Neural progenitor cell (in vitro differentiated cells): Measurements from ENCODE around the gene GALP. TPM values are rescaled to one million over a fixed set of nuclear protein-coding genes. Genes with fewer than 3 reads are reported as not detected.

ENCODE experiments used
- DNase-seq: peaks from one replicate; pipeline ENCODE4 v3.0.0-alpha.2; 2016; ENCODE audit warnings: low spot score
- H2AFZ ChIP-seq: fragments of 200-600 bp; sonication (generic); replicated peaks from 2 replicates; pipeline ENCODE4 v1.6.1; 2016; ENCODE audit warnings: antibody characterized with exemption
- H3F3A ChIP-seq: fragments of 200-600 bp; sonication (generic); 2 replicates; pipeline ENCODE4 v1.6.1; 2016; ENCODE audit warnings: antibody characterized with exemption, low read depth
- H3K27ac ChIP-seq: fragments of 200-600 bp; sonication (generic); 2 replicates; pipeline ENCODE4 v1.5.1; 2016; ENCODE audit warnings: mild to moderate bottlenecking
- H3K27me3 ChIP-seq: fragments of 200-600 bp; sonication (generic); 2 replicates; pipeline ENCODE4 v1.6.1; 2016; ENCODE audit warnings: mild to moderate bottlenecking, moderate library complexity
- H3K36me3 ChIP-seq: fragments of 200-600 bp; sonication (generic); 2 replicates; pipeline ENCODE4 v1.5.1; 2016
- H3K4me1 ChIP-seq: fragments of 200-600 bp; sonication (generic); 2 replicates; pipeline ENCODE4 v1.6.1; 2016; ENCODE audit warnings: mixed run types
- H3K4me2 ChIP-seq: fragments of 200-600 bp; sonication (generic); 2 replicates; pipeline ENCODE4 v1.6.1; 2016
- H3K4me3 ChIP-seq: fragments of 200-600 bp; sonication (generic); 2 replicates; pipeline ENCODE4 v1.5.1; 2016
- H3K79me2 ChIP-seq: fragments of 200-600 bp; sonication (generic); 2 replicates; pipeline ENCODE4 v1.6.1; 2016; ENCODE audit warnings: low read depth
- H3K9ac ChIP-seq: fragments of 200-600 bp; sonication (generic); 2 replicates; pipeline ENCODE4 v1.6.1; 2016
- H3K9me3 ChIP-seq: fragments of 200-600 bp; sonication (generic); 2 replicates; pipeline ENCODE4 v1.5.1; 2016; ENCODE audit warnings: low read depth
- H4K20me1 ChIP-seq: fragments of 200-600 bp; sonication (generic); 2 replicates; pipeline ENCODE4 v1.6.1; 2016; ENCODE audit warnings: low read depth
- H3K27ac Mint-ChIP-seq: 3 replicates; pipeline ENCODE4 v1.8.0; 2021; ENCODE audit warnings: mixed read lengths
- H3K27me3 Mint-ChIP-seq: 2 replicates; pipeline ENCODE4 v1.8.0; 2022; ENCODE audit warnings: low read depth, mild to moderate bottlenecking, inconsistent platforms, moderate library complexity, mixed read lengths; ENCODE audit not compliant: insufficient read depth
- H3K36me3 Mint-ChIP-seq: 3 replicates; pipeline ENCODE4 v1.8.0; 2021; ENCODE audit warnings: mixed read lengths
- H3K4me1 Mint-ChIP-seq: 3 replicates; pipeline ENCODE4 v1.8.0; 2021; ENCODE audit warnings: mixed read lengths
- H3K4me3 Mint-ChIP-seq: 3 replicates; pipeline ENCODE4 v1.8.0; 2021; ENCODE audit warnings: mild to moderate bottlenecking, moderate library complexity, mixed read lengths
- H3K9me3 Mint-ChIP-seq: 3 replicates; pipeline ENCODE4 v1.8.0; 2020; ENCODE audit warnings: mixed read lengths
- EZH2 ChIP-seq: fragments of 200-600 bp; sonication (generic); IDR thresholded peaks from 2 replicates; pipeline ENCODE4 v1.6.1; 2017; ENCODE audit warnings: antibody characterized with exemption, mild to moderate bottlenecking, moderate library complexity
- EZH2phosphoT487 ChIP-seq: fragments of 200-600 bp; sonication (generic); IDR thresholded peaks from 2 replicates; pipeline ENCODE4 v1.6.1; 2017; ENCODE audit warnings: antibody characterized with exemption
- small RNA-seq: library from RNA; depleted of rRNA; stranded (forward); fragments of <200 nt; gene quantifications from one replicate; pipeline ENCODE3, GENCODE V24; 2015
- total RNA-seq: library from RNA; depleted of rRNA; stranded (reverse); fragments of >200 nt; gene quantifications from 2 replicates; pipeline ENCODE4 v1.2.3, GENCODE V29; 2015; ENCODE audit warnings: low replicate concordance
- TF ChIP-seq, protein P1 (sequence below): fragments of 200-600 bp; sonication (generic); IDR thresholded peaks from 2 replicates; pipeline ENCODE4 v1.5.1; 2017; ENCODE audit warnings: antibody characterized with exemption, mild to moderate bottlenecking

GALP gene
- total RNA-seq, 1 donor from 2014 or later, result 0.71 TPM

- Histone ChIP-seq H4K20me1 (no peaks in the 10 kb centered on the region), H3K9me3 (no peaks in the 10 kb centered on the region), H3K4me2 (no peak overlapping the region), H3K27ac (no peak overlapping the region), H3K27me3 (peaks cover 6% of the 10 kb centered on the region), H3F3A (peaks cover 2% of the 10 kb centered on the region), H3K4me1 (no peaks in the 10 kb centered on the region), H3K9ac (no peak overlapping the region), H3K4me3 (no peak overlapping the region), H3K79me2 (no peaks in the 10 kb centered on the region), H3K36me3 (no peaks in the 10 kb centered on the region), H2AFZ (no peak overlapping the region)
- peaks cover 2% of the 10 kb centered on the region for H3K36me3 Mint-ChIP-seq
- TF ChIP-seq, protein P1, sequence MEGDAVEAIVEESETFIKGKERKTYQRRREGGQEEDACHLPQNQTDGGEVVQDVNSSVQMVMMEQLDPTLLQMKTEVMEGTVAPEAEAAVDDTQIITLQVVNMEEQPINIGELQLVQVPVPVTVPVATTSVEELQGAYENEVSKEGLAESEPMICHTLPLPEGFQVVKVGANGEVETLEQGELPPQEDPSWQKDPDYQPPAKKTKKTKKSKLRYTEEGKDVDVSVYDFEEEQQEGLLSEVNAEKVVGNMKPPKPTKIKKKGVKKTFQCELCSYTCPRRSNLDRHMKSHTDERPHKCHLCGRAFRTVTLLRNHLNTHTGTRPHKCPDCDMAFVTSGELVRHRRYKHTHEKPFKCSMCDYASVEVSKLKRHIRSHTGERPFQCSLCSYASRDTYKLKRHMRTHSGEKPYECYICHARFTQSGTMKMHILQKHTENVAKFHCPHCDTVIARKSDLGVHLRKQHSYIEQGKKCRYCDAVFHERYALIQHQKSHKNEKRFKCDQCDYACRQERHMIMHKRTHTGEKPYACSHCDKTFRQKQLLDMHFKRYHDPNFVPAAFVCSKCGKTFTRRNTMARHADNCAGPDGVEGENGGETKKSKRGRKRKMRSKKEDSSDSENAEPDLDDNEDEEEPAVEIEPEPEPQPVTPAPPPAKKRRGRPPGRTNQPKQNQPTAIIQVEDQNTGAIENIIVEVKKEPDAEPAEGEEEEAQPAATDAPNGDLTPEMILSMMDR, result no peak
- TF ChIP-seq EZH2, result no peak
- H3K4me3 Mint-ChIP-seq, result no peak overlapping the region
- no peak for DNase-seq
- H3K27ac Mint-ChIP-seq, result no peak overlapping the region
- no peaks in the 10 kb centered on the region for H3K27me3 Mint-ChIP-seq
- H3K9me3 Mint-ChIP-seq, result peaks cover 2% of the 10 kb centered on the region
- no peaks in the 10 kb centered on the region for H3K4me1 Mint-ChIP-seq
Measured at GRCh38 chr19:56221851-56222250, 46.0 kb downstream of the GALP start.

DNA sequence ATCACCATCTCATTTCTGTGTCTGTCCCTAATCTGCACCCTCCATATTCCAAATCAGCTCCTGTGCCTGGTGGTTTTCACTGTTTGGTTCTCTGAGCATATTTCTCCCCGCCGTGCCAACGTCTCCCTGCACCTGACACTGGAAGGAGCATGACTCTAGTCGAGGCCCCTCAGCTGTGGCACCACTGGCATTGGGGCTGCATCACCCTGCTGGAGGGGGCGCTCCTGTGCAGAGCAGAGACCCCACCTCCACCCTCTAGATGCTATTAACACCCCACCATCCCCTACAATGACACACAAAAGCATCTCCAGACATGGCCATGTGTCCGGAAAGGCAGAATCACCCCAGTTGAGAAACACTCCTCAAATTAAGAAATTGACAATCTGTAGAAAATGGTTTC lies 47.1 kb downstream of the GALP start:
- Histone ChIP-seq H2AFZ (no peak overlapping the region), H3F3A (no peaks in the 10 kb centered on the region), H3K4me3 (no peak overlapping the region), H3K36me3 (no peaks in the 10 kb centered on the region), H3K4me1 (no peaks in the 10 kb centered on the region), H3K9me3 (no peaks in the 10 kb centered on the region), H4K20me1 (no peaks in the 10 kb centered on the region), H3K79me2 (no peaks in the 10 kb centered on the region), H3K4me2 (no peak overlapping the region), H3K27ac (no peak overlapping the region), H3K27me3 (no peaks in the 10 kb centered on the region), H3K9ac (no peak overlapping the region)
- no peak for TF ChIP-seq EZH2
- TF ChIP-seq, protein P1, result peak; percentile 15
- Mint-ChIP-seq H3K27ac (peak overlapping the region; percentile 47), H3K9me3 (peaks cover 2% of the 10 kb centered on the region), H3K4me1 (no peaks in the 10 kb centered on the region), H3K36me3 (peaks cover 2% of the 10 kb centered on the region), H3K4me3 (no peak overlapping the region), H3K27me3 (no peaks in the 10 kb centered on the region)
- DNase-seq, result no peak

GRCh38 chr19:56223481-56223880 lies 47.7 kb downstream of the GALP start:
- no peaks in the 10 kb centered on the region for H3K4me1 Mint-ChIP-seq
- no peaks in the 10 kb centered on the region for H3K4me1 ChIP-seq
- H3K79me2 ChIP-seq, result no peaks in the 10 kb centered on the region
- H3K27me3 Mint-ChIP-seq, result no peaks in the 10 kb centered on the region
- no peaks in the 10 kb centered on the region for H3K9me3 ChIP-seq
- no peak overlapping the region for H2AFZ ChIP-seq
- no peaks in the 10 kb centered on the region for H3K9me3 Mint-ChIP-seq
- H3K4me3 Mint-ChIP-seq, result no peak overlapping the region
- no peak overlapping the region for H3K27ac ChIP-seq
- H3F3A ChIP-seq, result no peaks in the 10 kb centered on the region
- H3K36me3 Mint-ChIP-seq, result no peaks in the 10 kb centered on the region
- H3K36me3 ChIP-seq, result no peaks in the 10 kb centered on the region
- H3K27ac Mint-ChIP-seq, result no peak overlapping the region
- no peak overlapping the region for H3K4me3 ChIP-seq
- no peaks in the 10 kb centered on the region for H3K27me3 ChIP-seq
- H4K20me1 ChIP-seq, result no peaks in the 10 kb centered on the region
- no peak overlapping the region for H3K9ac ChIP-seq
- no peak overlapping the region for H3K4me2 ChIP-seq
- DNase-seq, result no peak
- TF ChIP-seq EZH2 (no peak), EZH2phosphoT487 (no peak)
- TF ChIP-seq, protein P1, result no peak

Small RNAs within 50 kb of the gene (small RNA-seq; reads per million reads assigned to genes)
- not detected for gene AC024580.2

Other genes with a start within 250 kb of the GALP start
- gene NLRP13, start 243.7 kb upstream of the GALP start, total RNA-seq, result not detected in 2 replicates
- gene NLRP8, start 228.2 kb upstream of the GALP start, total RNA-seq, result not detected in 2 replicates
- gene NLRP5, start 189.2 kb upstream of the GALP start, total RNA-seq, result not detected in 2 replicates
- 2.2 and 30.0 TPM in 2 replicates for gene ZNF787, start 54.7 kb upstream of the GALP start, total RNA-seq
- gene ZNF444, start 34.7 kb upstream of the GALP start, total RNA-seq, result 7.0 and 51.8 TPM in 2 replicates
- gene ZSCAN5B, start 21.8 kb downstream of the GALP start, total RNA-seq, result not detected in 2 replicates
- gene ZSCAN5C, start 26.3 kb downstream of the GALP start, total RNA-seq, result not detected in 2 replicates
- gene EDDM13, start 96.7 kb downstream of the GALP start, total RNA-seq, result not detected in 2 replicates
- gene ZSCAN5A, start 138.8 kb downstream of the GALP start, total RNA-seq, result 1.6 and 7.8 TPM in 2 replicates
- gene ZNF582, start 217.5 kb downstream of the GALP start, total RNA-seq, result 2.5 and 4.0 TPM in 2 replicates
- gene ZNF583, start 228.3 kb downstream of the GALP start, total RNA-seq, result 4.5 and 7.7 TPM in 2 replicates